Thoracic aorta (tissue), 2 donors: ENCODE measurements around the gene MAML3. TPM values are rescaled to one million over a fixed set of nuclear protein-coding genes. Genes with fewer than 3 reads are reported as not detected.

ENCODE experiments used
- ATAC-seq: fragments of 150-250 bp; one replicate; pipeline ENCODE4 v1.8.0; 2017; ENCODE audit warnings: low read depth; ENCODE audit not compliant: insufficient number of reproducible peaks, low FRiP score
- DNase-seq: peaks from one replicate; pipeline ENCODE4 v3.0.0-alpha.2; 2020; ENCODE audit warnings: low spot score
- H3K27ac ChIP-seq, 2 donors: fragments of 200-600 bp; sonication (generic); 1 replicate in 1 of 2; 2 replicates in 1 of 2; pipeline ENCODE4 v1.5.1; 2016; ENCODE audit warnings: mild to moderate bottlenecking in 2 of 2, moderate library complexity in 2 of 2
- H3K27me3 ChIP-seq: fragments of 200-600 bp; sonication (generic); replicated peaks from 2 replicates; pipeline ENCODE4 v1.6.0; 2016; ENCODE audit warnings: mild to moderate bottlenecking; ENCODE audit not compliant: insufficient read depth
- H3K36me3 ChIP-seq: fragments of 200-600 bp; sonication (generic); one replicate; pipeline ENCODE4 v1.5.1; 2016
- H3K4me1 ChIP-seq, 2 donors: fragments of 200-600 bp; sonication (generic); 1 replicate in 1 of 2; 2 replicates in 1 of 2; pipeline versions ENCODE4 v1.5.1 to v1.6.0; 2016; ENCODE audit warnings: low read depth in 2 of 2, mild to moderate bottlenecking in 1 of 2; ENCODE audit not compliant: control insufficient read depth in 1 of 2
- H3K4me3 ChIP-seq: fragments of 200-600 bp; sonication (generic); 2 replicates; pipeline ENCODE4 v1.5.1; 2016; ENCODE audit warnings: mild to moderate bottlenecking
- H3K9me3 ChIP-seq: fragments of 200-600 bp; sonication (generic); 2 replicates; pipeline ENCODE4 v1.5.1; 2016
- total RNA-seq, 2 donors: library from RNA; depleted of rRNA; stranded (reverse); fragments of >200 nt; gene quantifications; one replicate each; pipeline versions ENCODE4 v1.1.0 to v1.2.3, GENCODE V29; 2016
- TF ChIP-seq, protein P1 (sequence below): fragments of 200-600 bp; sonication (generic); IDR thresholded peaks from one replicate; pipeline ENCODE4 v1.5.1; 2019; ENCODE audit warnings: antibody characterized with exemption

The MAML3 gene
- total RNA-seq, 2 donors from 2014 or later = 7.3 to 14.1 TPM

DNA sequence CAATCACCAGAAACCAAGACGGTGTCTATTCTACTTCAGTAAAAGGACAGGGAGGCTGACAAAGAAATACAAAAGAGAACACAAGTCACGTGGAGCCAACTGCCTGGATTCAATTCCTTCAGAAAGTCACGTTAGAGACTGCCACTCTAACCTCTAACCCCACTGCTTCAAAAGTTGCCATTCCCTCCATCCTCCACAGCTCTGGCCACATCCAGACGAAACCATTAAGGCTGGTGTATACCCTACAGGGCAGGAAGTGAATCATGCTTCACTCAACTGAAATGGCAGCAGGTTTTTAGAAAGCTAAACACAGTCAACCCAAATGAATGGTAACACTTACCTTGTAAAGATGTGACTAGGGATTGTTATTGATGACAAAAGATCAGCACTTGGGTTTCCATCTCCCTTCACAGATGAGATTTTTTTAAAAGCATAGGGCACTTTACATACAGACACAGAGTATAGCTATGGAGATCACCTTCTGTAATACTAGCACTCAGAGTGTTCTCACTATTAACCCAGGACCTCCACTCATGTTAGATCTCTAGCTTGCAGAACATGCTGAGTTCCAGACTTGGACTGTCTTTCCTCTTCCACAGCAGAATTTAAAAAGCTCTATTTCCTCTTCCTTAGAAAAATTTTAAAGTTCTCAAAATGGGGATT lies 37.4 kb downstream of the MAML3 start:
- DNase-seq (no peak), ATAC-seq (no peak)
- Histone ChIP-seq H3K4me1 (no peaks in the 10 kb centered on the region), H3K36me3 (no peaks in the 10 kb centered on the region), H3K27ac (no peak overlapping the region), H3K9me3 (no peaks in the 10 kb centered on the region), H3K4me3 (no peak overlapping the region), H3K27me3 (no peaks in the 10 kb centered on the region)
- TF ChIP-seq, protein P1, sequence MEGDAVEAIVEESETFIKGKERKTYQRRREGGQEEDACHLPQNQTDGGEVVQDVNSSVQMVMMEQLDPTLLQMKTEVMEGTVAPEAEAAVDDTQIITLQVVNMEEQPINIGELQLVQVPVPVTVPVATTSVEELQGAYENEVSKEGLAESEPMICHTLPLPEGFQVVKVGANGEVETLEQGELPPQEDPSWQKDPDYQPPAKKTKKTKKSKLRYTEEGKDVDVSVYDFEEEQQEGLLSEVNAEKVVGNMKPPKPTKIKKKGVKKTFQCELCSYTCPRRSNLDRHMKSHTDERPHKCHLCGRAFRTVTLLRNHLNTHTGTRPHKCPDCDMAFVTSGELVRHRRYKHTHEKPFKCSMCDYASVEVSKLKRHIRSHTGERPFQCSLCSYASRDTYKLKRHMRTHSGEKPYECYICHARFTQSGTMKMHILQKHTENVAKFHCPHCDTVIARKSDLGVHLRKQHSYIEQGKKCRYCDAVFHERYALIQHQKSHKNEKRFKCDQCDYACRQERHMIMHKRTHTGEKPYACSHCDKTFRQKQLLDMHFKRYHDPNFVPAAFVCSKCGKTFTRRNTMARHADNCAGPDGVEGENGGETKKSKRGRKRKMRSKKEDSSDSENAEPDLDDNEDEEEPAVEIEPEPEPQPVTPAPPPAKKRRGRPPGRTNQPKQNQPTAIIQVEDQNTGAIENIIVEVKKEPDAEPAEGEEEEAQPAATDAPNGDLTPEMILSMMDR = no peak

DNA sequence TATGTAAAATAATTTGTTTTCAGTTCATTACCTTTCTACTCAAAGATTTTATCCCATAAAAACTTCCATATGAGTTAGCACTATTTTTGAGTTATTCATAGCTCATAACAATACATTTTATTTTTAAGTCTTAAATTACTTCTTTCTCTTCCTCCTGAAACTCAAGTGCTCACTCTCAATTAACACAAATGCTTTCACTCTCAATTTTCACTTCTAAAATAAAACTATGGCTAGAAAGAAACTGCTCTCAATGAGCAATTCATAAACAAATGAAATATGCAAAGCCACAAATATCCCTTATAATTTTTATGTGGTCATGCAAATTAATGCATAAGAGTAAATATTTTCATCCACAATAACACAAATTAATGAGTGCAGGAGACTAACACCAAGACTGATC lies 38.8 kb downstream of the MAML3 start:
- DNase-seq (no peak), ATAC-seq (no peak)
- no peaks in the 10 kb centered on the region for H3K27me3 ChIP-seq
- TF ChIP-seq, protein P1 = no peak
- H3K27ac ChIP-seq = no peak overlapping the region
- H3K4me1 ChIP-seq = no peaks in the 10 kb centered on the region
- H3K36me3 ChIP-seq = no peaks in the 10 kb centered on the region
- H3K9me3 ChIP-seq = no peaks in the 10 kb centered on the region
- no peak overlapping the region for H3K4me3 ChIP-seq

DNA sequence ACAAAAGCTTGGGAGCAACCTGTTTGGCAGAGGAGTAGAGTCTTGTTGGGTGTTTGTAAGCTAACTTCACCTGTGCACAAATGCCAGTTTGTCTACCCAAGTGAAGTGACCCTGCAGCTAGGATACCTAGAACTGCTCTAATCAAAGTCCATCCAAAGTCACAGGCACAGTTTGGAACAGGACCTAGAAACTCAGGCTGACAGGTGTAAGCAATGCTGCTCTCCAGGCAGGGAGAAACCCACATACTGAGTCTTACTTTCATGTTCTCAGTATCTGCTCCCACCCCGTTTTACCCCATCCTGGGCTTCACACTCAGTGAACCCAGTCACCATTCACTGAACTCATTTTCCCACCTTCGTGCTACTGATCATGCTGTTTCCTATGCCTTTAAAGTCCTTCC lies 40.3 kb downstream of the MAML3 start:
- Histone ChIP-seq H3K9me3 (no peaks in the 10 kb centered on the region), H3K27me3 (no peaks in the 10 kb centered on the region), H3K4me3 (no peak overlapping the region), H3K4me1 (no peaks in the 10 kb centered on the region), H3K27ac (no peak overlapping the region), H3K36me3 (no peaks in the 10 kb centered on the region)
- TF ChIP-seq, protein P1 = no peak
- DNase-seq = no peak
- no peak for ATAC-seq

DNA sequence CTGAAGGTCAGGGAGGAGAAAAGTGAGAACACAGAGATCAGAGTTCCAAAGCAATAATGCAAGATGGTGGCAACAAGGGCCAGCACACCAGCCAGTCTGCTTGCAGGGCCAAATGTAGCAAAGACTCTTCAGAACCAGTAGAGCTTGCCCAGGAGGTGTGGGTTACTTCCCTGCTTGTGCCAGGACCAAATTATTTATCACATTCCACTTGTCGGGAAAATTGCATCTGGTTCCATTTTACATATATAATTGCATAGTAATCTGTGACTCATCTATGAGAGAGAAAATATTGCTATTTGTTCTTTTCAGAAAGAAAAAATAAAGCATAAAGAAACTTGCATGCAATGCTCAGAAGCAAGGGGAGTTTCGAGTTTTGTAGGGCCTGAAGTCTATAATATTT lies 41.4 kb downstream of the MAML3 start:
- Histone ChIP-seq H3K4me3 (no peak overlapping the region), H3K27ac (no peak overlapping the region), H3K9me3 (no peaks in the 10 kb centered on the region), H3K27me3 (no peaks in the 10 kb centered on the region), H3K4me1 (no peaks in the 10 kb centered on the region), H3K36me3 (no peaks in the 10 kb centered on the region)
- ATAC-seq = no peak
- TF ChIP-seq, protein P1 = no peak
- no peak for DNase-seq

DNA sequence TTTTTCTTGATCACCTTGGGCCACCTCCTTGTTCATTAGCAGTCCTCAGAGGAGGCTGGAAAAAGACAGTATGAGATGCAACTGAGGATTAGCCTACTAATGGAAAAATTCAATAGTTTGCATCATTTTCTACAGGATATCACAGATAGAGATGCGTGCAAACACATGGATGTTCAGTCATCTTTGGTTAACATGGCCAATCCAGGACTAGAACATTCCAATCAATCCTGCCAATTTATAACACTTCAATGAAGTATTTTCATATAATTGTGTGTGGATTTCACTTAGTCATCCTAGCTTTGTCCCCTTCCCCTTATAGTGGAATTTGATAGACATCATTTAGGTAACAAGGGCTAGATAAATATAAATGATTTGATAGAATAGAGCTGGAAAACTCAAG lies 42.7 kb downstream of the MAML3 start:
- H3K27me3 ChIP-seq = no peaks in the 10 kb centered on the region
- TF ChIP-seq, protein P1 = no peak
- no peaks in the 10 kb centered on the region for H3K9me3 ChIP-seq
- H3K4me1 ChIP-seq = no peaks in the 10 kb centered on the region
- no peak overlapping the region for H3K4me3 ChIP-seq
- no peak for DNase-seq
- no peaks in the 10 kb centered on the region for H3K36me3 ChIP-seq
- no peak overlapping the region for H3K27ac ChIP-seq
- ATAC-seq = no peak
